ENCODE measurements around the gene EXOSC7.

- no peak for TF ChIP-seq EZH2 (IDR thresholded peaks at IDR 0.05; ENCODE audit: insufficient read depth, poor library complexity, severe bottlenecking)
- TF ChIP-seq EZH2phosphoT487 (IDR thresholded peaks at IDR 0.05; ENCODE audit: insufficient read depth, low read depth) = no peak
These were observed 59.6 kb downstream of the EXOSC7 start for GRCh38 chr3:45035441-45036301.

Measured in GM23248 (cell line).